Measurements from ENCODE around the gene CMC1.

DNA sequence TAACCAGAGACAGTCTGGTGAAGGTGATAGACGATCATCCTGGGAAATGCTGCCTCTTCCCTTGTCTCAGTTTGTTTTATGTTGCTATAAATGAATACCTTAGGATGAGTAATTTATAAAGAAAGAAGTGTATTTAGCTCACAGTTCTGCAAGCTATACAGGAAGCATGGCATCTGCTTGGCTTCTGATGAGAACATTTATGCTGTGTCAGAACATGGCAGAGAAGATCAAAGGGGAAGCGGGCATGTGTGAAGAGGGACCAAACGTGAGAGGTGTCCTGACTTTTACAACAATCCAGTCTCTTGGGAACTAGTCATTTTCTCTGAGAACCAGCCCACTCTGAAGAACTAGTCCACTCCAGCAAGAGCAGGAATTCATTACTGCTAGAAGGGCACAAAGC, 9.6 kb downstream of the CMC1 start:
- TF ChIP-seq EZH2 (IDR thresholded peaks at IDR 0.05; ENCODE audit: borderline replicate concordance, low read length): no peak
- TF ChIP-seq, protein P1, sequence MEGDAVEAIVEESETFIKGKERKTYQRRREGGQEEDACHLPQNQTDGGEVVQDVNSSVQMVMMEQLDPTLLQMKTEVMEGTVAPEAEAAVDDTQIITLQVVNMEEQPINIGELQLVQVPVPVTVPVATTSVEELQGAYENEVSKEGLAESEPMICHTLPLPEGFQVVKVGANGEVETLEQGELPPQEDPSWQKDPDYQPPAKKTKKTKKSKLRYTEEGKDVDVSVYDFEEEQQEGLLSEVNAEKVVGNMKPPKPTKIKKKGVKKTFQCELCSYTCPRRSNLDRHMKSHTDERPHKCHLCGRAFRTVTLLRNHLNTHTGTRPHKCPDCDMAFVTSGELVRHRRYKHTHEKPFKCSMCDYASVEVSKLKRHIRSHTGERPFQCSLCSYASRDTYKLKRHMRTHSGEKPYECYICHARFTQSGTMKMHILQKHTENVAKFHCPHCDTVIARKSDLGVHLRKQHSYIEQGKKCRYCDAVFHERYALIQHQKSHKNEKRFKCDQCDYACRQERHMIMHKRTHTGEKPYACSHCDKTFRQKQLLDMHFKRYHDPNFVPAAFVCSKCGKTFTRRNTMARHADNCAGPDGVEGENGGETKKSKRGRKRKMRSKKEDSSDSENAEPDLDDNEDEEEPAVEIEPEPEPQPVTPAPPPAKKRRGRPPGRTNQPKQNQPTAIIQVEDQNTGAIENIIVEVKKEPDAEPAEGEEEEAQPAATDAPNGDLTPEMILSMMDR (IDR thresholded peaks at IDR 0.05; ENCODE audit: low read length): no peak
